Endothelial cell of umbilical vein (primary cell): ENCODE data around the gene AUTS2.

Experiments
- POLR2A ChIP-seq: IDR thresholded peaks from 2 replicates; pipeline ENCODE4 v1.6.1; 2012; ENCODE audit warnings: low read depth, mild to moderate bottlenecking, control low read depth, low read length
- POLR2AphosphoS5 ChIP-seq: IDR thresholded peaks from 2 replicates; pipeline ENCODE4 v1.6.1; 2012; ENCODE audit warnings: low read depth, mild to moderate bottlenecking, control low read depth, low read length, moderate library complexity; ENCODE audit not compliant: insufficient read depth
- TF ChIP-seq, protein P1 (sequence below), 2 donors: IDR thresholded peaks; 1 replicate in 1 of 2; 2 replicates in 1 of 2; pipeline ENCODE4 v1.5.1; 2011; ENCODE audit warnings: low read length in 2 of 2, mild to moderate bottlenecking in 2 of 2, moderate library complexity in 2 of 2, control low read depth in 1 of 2, inconsistent platforms in 1 of 2, low read depth in 1 of 2; ENCODE audit not compliant: insufficient read depth in 1 of 2; ENCODE audit errors: extremely low read depth in 1 of 2

DNA sequence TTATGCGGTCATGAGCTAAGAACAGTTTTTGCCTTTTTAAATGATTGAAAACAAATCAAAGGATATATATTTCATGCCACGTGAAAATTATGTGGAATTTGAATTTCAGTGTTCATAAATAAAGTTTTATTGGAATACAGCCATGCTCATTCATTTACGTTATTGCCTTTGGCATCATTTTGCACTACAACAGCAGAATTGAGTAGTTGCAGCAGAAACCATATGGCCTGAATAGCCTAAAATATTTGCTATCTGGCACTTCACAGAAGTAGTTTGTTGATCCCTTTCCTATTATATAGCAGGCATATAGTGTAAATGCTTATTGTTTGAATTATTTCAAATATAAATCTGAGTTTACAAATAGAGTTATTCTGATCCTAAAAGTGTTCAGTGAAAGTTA lies 59.7 kb downstream of the AUTS2 start:
- TF ChIP-seq POLR2A (no peak), POLR2AphosphoS5 (no peak)
- TF ChIP-seq, protein P1, sequence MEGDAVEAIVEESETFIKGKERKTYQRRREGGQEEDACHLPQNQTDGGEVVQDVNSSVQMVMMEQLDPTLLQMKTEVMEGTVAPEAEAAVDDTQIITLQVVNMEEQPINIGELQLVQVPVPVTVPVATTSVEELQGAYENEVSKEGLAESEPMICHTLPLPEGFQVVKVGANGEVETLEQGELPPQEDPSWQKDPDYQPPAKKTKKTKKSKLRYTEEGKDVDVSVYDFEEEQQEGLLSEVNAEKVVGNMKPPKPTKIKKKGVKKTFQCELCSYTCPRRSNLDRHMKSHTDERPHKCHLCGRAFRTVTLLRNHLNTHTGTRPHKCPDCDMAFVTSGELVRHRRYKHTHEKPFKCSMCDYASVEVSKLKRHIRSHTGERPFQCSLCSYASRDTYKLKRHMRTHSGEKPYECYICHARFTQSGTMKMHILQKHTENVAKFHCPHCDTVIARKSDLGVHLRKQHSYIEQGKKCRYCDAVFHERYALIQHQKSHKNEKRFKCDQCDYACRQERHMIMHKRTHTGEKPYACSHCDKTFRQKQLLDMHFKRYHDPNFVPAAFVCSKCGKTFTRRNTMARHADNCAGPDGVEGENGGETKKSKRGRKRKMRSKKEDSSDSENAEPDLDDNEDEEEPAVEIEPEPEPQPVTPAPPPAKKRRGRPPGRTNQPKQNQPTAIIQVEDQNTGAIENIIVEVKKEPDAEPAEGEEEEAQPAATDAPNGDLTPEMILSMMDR (IDR thresholded peaks at IDR 0.05; ENCODE audit: extremely low read depth in 1 of 2, insufficient read depth in 1 of 2, low read depth in 1 of 2, low read length in 2 of 2): no peak
